HT-29 (cell line): ENCODE results near the gene SYK. TPM values are rescaled to one million over a fixed set of nuclear protein-coding genes. Genes with fewer than 3 reads are reported as not detected.
A peak's percentile ranks its signal among the peaks of the same experiment; 100 is the strongest.
"Not testable (repeated sequence)": the region's sequence is repeated elsewhere in the genome, so short reads cannot be mapped to it uniquely, and the experiment has no call there.

Experiments used
- DNase-seq: peaks from one replicate; pipeline ENCODE4 v3.0.0-alpha.2; 2015; ENCODE audit warnings: low spot score
- total RNA-seq: library from RNA; depleted of rRNA; stranded (reverse); fragments of >200 nt; shearing (Covaris generic); gene quantifications from 2 replicates; pipeline ENCODE4 v1.2.3, GENCODE V29; 2014

The SYK gene
- total RNA-seq, 1 experiment from 2014 or later, result 24.2 TPM

DNA sequence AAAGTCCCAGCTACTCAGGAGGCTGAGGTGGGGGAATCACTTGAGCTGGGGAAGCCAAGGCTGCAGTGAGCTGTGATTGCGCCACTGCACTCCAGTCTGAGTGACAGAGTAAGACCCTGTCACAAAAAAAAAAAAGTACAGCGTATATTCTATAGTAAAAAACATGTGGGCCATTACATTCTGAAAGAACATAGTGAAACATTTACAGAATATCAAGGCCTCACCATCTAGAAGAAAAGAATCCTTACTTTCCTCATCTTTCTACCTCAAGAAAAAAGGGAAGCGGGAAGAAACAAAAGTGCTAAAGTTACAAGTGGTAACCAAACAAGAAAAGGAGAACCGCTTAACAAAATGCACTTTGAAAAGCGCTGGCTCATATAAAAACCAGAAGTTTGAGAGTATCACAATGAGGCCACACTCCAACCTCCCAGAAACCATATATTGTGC, 5.7 kb upstream of the SYK start:
- DNase-seq, result no peak

DNA sequence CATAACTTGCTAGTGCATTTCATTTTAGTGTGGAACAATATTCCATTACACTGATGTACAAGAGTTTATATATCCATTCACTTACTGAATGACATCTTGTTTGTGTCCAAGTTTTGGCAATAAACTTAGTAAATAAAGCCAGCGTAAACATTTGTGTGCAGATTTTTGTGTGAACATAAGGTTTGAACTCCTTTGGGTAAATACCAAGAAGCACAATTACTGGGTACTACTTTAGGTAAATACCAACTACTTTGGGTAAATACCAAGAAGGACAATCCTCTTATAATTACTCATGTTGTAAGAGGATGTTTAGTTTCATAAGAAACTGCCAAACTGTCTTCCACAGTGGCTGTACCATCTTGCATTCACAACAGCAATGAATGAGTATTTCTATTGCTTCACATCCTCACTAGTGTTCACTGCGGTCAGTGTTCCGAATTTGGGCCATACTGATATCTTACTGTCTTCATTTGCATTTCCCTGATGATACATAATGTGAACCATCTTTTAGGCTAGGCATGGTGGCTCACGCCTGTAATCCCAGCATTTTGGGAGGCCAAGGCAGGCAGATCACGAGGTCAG, 2.3 kb upstream of the SYK start:
- no peak for DNase-seq

DNA sequence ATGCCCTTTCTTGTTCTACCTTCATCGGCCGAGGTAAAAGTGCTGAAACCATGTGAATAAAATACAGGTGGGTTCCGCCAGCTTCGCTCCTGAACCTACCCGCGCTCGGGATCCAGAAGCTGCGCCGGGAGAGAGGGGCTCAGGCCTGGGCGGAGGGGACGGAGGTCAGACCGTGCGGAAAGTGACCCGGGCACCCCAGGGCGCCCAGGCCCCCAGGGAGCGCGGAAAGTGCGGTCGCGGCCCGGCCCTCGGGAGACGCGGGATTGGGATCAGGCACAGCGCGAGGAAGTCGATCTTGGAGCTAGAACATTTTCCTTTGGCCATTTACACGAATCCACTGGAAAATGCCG, 329 bp downstream of the SYK start:
- no peak for DNase-seq

DNA sequence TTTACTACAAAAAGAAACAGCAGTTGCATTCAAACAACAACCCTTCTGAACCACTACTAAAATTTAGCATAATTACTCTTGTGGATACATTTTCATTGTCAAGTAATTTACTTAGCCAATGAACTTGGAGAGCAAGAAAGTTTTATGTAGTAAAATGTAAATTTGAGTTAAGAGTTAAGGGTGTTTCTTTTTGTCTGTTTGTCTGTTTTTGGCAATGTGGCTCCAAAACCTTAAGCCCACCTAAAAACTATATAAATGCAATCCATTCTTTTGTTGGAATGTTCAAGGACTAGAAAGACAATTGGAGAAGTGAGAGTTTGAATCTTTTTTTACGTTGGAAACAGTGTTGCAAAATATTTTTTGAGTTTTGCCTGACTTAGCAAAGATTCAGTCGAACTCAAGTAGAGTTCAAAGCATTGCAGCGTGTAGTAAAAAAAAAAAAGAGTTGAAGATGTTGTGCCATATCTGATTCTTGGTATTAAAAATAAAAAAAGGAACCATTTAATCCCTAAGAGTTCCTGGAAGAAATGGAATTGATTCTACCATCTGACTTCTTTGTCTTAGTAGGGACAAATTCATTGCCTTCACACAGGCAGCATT, 867 bp downstream of the SYK start:
- DNase-seq, result peak; percentile 54

DNA sequence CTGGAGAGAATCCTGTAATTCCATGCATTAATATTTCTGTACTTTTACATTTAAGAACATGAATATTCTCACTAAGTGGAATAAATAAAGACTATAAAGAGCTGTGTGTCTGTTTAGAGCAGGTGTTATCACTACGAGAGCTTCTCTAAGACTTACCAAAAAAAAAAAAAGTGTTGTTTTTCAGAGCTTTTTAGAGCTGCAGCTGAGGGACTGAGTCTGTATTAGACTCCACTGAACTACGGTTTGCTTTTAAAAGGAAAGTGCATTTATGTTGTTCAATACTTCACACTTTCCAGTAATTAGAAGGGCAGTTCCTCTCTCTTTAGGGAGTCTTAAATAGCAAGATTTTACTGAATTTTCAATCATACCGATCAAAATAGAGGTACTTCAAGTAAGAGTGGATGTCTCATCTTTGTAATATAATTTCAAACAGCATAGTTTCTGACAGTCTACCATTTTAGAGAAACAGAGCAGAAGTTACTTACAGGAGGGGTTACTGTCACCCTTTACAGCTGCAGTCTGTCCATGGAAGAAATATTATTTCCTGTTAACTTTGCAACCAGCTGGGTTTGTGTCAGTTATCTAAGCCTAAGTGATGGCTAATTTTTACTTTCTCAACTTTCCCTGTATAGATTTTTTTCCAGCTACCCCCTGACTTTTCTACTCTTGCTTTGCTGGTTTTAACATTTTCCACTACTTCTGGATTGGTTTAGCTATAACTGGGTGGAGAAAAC, 2.4 kb downstream of the SYK start:
- DNase-seq, result no peak

DNA sequence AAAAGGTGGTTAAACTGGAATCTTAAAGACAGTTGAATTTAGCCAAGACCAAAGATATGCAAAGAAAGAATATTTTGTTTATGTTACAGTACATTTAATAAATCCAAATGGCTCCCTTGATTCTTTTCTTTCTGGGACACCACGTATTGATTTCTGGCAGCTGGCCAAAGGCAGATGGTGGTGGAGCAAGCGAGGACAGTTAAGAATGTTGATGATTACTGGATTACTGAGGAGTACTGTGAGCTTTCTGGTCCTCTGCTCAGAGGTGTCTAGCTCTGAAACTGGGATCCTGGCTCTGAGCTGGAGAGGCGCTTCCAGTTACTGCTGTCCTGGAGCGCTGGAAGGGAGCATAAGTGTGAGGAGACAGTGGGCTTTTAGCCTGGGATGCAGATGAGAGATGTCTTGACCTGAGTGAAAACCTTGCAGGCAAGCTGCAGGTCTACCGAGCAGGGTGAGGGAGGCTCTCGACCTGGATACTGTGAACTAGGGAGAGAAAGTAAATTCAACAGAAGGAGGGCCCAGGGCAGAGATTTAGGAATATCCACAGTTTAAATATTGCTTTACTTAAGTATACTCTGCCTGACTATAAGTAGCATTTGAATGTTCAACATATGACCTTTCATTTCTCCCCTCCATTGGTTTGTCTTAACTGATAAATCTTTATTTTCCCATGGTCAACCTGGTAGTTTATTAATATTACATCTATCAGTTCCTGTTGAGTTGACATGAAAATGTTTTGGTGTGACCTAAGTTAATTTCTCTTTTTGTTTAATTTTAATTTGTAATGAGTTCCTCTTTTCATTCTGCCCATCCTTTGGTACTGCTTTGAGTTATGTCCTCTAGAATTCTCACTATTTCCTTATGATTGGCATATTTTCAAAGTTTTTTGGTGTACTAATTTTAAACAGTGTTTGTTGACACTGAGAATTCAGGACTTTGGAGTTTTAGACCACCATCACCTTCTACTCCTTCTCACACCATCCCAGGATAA, 3.7 kb downstream of the SYK start:
- peak; percentile 31 for DNase-seq

DNA sequence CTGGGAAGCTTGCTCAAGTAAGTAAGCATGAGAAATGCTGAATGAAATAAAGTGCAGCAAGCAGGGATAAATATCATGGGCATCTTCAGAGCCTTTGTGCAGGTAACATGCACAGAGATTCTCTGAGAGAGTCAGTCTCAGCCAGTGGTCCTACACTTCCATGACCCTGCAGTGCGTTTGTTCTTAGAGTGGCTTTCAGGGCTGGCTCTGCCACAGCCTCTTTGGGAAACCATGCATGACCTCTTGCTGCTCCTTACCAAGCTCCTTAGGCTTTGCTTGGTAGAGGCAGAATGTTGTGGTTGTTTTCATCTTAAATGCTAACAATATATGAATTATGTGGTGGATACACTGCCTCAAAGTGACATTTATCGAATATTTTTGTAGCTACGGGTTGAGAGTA, 5.4 kb downstream of the SYK start:
- DNase-seq, result no peak

DNA sequence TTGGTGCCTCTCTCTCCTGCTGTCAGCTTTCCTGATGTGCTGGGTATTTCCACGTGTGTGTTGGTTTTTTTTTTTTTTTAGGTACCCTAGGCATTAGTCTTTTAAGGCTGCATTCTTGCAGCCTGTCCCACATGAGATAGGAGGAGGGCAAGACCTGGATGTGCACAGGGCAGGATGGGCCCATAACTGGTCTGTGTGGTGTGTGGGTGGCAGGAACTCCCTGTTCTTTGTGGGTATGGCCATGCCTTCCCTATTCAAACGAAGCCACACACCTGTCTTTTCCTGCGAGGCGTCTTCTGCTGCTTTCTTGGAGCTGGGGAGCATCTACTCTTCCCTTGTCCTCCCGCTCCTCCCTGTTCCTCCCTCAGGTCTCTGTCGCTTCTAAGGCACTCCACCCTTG, 6.8 kb downstream of the SYK start:
- DNase-seq, result no peak

DNA sequence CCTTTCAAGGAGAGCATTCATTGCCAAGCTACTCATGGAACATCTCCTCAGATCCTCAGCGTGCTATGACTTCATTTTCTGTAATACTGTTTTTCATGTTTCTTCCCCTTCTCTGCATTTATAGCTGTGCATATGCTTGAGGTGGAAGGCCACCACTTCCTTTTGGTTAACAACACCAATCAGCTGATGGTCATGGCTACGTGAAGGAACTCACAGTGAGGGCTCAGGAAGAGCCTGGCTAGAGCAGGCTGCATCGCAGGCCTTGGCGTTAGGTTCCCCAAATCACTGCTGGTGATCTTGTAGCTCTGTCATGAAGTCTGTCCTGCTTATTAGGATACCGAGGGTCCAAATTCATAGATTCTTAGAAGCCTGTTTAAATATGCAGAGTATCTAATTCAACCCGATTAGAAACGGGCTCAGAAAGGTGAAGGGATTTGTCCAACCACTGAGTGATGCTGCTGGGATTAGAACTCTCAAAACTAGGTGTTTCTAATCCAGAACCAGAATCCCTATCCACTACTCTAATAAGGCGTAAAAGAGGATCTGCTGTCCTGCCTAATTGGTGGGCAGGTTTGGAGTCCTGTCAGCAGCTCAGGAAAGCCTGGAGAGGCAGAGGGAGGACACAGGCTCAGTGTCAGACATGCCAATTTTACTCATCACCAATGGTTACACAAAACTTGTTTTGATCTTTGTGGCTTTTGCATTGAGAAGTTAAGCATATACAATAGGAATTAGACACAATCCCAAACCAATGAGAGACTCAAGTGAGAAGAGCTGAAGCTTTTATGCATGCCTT, 7.5 kb downstream of the SYK start:
- DNase-seq, result no peak

DNA sequence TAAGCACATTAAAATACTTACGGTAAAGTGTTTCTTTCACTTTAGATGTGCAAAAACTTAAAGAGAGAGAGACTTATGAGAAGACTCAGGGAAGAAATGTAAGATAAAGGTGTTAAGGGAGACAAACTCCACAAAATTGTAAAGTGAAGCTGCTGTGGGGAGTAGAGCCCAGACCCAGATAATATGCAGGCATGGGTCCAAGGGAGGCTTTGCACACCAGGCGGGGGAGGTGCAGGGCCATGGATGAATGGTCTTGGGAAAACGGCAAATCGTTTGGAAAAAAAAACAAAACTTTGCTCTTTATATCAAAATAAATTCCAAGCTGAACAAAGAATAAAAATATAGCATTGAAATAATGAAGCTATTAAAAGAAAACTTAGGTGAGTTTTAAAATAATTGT, 9.1 kb downstream of the SYK start:
- no peak for DNase-seq

DNA sequence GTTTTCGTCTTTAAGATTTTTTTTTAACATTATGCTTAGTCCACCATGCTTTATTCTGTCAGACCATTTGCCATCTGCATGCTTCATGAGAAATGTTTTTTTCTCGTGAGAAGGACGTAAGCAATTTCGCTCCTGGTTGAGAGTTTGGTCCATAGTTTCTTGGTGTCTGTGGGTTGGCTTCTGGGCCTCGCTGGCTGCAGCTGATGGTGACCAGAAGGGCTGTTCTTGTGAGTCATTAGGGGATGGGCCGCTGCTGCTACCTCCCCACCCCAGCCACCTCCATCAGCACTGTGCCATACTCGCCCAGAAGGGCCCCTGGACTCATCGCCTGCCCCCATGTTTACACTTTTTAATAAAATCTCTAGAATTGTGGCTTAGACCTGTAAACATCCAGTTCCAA, 11.4 kb downstream of the SYK start:
- DNase-seq, result no peak

DNA sequence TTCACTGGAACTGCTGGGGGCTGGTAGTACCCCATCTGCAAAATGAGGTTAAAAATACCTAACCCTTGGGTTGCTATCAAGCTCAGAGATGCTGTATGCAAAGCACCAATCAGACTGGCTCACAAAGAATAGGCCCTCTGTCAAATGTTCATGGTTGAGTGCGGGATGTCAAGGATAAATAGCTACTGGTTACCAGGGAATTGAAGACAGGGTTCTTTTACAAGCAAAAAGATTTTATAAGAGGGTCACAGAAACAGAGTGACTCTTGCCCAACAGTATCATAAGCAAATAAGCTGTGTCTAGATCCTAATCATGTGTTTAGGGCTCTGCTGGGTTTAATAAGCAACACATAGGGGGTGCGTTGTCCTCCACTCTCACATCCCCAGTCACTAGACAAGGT, 11.9 kb downstream of the SYK start:
- DNase-seq, result no peak

DNA sequence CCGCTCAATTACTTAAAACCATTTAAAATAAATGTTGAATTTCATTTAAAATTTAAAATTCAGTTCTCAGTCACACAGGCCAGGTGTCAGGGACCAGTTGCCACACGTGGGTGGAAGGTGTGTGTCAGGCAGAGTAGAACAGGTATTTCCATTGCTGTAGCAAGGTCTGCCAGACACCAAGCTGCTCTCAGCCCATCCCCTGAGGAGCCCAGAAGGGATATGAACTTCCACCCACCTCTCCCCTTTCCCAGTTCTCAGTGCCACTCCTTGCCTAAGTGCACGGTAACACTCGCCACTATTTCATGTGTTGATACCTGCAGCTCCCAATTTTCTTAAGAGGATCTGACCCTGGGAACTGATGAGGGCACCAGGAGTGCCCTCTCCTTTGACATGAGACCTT, 12.7 kb downstream of the SYK start:
- no peak for DNase-seq

DNA sequence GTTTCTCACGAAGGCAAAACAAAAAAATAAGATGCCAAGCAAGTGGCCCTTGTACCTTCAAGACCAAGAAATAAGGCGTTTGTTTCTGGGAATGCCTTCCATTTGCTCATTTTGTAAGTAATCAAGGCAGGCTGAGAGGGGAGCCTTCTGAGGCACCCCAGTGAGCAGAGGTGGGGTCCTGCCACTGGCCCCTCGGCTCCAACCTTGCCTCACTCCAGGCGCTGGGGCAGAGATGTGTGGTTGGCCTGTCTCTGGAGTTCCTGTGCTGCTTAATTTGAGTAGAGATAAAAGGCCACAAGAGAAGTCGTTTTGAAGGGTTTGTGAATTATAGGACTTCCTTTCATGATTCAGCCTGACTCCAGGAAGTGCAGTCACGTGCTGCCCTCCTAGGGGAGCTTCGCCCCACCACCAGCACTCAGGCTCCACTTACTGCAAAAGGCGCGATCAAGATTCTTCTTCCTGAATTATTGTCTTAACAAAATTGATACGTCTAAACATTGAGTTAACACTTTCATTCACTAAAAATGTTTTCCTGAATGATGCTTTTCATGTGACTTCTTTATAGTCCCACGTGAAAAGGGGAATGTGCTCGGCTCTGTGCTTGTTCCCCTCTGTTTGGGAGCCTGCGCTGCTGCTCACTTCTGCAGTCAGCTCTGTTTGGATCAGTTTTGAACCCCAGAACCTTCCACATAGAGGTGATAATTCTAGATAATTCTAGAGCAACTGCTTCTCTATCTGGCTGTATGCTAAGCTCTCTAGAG, 13.7 kb downstream of the SYK start:
- DNase-seq, result peak; percentile 32

DNA sequence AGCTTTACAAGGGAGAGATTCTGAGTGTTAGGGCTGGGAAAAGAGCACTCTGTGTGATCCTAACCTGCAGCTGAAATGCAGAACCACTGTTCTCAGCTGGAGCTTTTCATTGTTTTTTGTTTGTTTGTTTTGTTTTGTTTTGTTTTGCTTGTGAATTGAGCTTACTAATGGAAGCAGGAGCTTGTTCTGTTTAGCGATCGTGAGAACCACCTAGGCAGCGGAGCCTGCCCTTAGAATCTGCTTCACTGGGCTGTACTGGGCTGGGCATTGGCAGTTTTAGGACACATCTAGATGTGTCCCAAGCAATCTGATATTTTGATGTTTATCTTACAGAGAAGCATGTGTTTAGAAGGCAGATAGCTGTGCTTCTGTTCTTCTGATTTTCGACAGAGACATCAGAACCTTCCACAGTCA, 14.3 kb downstream of the SYK start:
- no peak for DNase-seq

DNA sequence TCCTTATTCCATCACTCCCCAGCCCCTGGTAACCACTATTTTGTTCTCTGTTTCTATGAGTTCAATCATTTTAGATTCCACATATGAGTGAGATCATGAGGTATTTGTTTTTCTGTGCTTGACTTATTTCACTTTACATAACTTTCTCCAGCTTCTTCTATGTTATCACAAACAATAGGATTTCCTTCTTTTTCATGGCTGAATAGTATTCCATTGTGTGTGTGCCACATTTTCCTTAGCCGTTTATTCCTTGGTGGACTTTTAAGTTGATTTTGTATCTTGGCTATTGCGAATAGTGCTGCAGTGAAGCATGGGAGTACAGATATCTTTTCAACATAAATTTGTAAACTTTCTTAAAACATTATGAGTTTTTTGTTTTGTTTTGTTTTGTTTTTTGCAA, 15.1 kb downstream of the SYK start:
- DNase-seq, result no peak

DNA sequence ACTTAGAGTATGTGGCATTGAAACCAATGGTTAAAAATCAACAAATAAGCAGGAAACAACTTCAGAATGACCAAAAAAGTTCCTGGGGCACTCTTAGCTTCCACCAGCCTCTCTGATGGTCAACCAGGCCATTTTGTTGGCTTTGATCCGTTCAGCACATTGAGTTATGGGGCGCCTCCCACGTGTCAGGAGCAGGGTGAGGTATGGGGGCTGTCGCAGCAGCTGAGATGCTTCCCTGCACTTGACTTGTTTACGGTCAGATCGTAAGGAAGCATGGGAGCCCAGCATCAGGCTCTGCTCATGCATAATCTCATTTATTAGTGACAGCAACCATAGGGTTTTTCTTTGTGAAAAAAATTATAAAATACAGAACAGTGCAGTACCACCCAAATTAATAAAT, 16.7 kb downstream of the SYK start:
- DNase-seq, result no peak

DNA sequence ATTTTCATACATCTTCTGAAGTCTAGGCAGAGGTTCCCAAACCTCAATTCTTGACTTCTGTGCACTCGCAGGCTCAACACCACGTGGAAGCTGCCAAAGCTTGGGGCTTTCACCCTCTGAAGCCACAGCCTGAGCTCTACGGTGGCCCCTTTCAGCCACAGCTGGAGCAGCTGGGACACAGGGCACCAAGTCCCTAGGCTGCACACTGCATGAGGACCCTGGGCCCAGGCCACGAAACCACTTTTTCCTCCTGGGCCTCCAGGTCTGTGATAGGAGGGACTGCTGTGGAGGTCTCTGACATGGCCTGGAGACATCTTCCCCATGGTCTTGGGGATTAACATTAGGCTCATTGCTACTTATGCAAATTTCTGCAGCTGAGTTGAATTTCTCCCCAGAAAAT, 18.8 kb downstream of the SYK start:
- DNase-seq, result not testable (repeated sequence)

DNA sequence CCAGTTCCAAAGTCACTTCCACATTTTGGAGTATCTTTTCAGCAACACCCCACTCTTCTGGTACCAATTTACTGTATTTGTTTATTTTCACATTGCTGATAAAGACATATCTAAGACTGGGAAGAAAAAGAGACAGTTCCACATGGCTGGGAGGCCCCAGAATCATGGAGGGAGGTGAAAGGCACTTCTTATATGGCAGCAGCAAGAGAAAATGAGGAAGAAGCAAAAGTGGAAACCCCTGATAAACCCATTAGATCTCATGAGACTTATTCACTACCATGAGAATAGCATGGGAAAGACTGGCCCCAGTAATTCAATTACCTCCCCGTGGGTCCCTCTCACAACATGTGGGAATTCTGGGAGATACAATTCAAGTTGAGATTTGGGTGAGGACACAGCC, 19.6 kb downstream of the SYK start:
- not testable (repeated sequence) for DNase-seq

DNA sequence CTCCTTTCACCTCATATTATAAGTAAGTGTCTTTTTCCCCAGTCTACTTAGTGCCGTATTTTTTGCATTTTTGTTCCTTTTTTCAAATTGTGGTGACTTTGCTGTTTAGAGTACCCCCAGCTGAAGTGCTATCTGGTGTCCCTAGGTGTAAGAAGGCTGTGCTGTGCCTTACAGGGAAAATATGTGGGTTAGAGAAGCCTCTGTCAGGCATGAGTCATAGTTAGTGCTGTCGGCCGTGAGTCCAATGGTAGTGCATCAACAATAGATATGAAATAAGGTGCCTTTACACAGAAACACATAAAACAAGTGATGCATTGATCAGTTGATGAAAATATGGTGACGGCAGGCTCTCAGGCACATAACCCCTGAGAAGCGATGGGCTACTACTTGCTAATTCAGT, 20.1 kb downstream of the SYK start:
- DNase-seq, result no peak

DNA sequence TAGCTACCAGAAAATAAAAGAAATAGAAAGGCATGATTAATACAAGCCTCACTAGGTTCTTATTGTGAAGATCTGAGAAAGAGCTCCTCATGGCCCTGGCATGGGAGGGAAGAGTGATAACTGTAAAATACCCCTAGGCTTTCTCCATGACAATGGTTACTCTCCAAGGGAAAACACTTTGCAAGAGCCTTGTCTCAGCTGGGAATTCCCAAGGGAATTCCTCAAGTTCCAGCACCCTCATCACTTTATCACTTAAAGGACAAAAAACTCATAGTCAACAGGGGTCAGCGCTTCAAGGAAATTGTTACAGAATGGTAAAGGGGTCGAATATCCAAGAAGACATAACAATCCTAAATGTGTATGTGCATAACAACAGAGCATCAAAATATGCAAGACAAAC, 21.2 kb downstream of the SYK start:
- DNase-seq, result no peak
